HG03060 (cell line): ENCODE data around the gene DDX17.

Experiments used
- ATAC-seq: cut with Tn5 transposase; IDR thresholded peaks from one replicate; pipeline ENCODE4 v1.9.1; 2021; ENCODE audit warnings: low read depth, moderate number of reproducible peaks; ENCODE audit not compliant: unreplicated experiment

DDX17 gene

DNA sequence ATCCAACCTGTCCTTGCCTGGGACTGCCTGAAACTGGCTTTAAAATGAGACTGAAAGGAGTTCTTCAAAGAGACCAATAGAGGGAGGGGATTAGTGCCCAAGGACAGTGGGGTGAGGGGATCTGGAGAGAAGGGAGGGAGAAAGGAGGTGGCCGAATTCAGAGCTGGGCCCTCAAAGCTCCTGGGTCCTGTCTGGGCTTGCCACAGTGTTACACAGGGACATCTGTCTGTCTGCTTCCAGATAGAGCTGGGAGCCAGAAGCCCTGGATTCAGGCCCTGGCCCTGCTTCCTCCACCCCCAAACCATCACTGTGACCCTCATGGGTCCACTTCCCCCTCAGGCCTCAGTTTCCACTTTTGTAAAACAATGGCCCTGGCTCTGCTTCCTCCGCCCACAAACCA, 54.7 kb downstream of the DDX17 start:
- no peak for ATAC-seq

DNA sequence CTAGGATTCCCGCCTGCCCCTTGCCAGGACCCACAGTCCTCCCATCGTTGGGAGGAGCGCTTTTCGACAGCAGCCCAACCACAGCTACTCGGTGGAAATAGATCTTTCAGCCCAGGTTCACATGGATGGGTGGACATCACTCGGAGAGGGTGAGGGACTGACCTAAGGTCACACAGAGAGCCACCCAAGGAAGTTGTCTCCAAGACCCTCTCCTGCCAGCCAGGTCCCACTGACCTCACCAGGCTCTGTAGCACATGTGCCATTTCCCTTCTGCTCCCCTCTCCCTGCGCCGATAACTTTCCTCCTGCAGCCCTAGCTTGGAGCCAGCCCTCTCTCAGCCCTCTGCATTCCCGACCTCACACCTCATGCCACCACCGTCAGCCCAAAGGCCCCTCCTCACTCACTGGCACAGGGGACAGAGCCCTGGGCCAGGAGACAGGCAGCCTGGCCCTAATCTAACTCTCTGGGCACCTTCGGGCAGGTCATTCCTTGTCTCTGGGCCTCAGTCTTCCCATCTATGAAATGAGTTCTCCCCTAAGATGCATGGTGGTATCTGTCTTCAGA, 55.8 kb downstream of the DDX17 start:
- ATAC-seq, result no peak

GRCh38 chr22:38449776-38450175, 56.3 kb downstream of the DDX17 start:
- ATAC-seq, result no peak

DNA sequence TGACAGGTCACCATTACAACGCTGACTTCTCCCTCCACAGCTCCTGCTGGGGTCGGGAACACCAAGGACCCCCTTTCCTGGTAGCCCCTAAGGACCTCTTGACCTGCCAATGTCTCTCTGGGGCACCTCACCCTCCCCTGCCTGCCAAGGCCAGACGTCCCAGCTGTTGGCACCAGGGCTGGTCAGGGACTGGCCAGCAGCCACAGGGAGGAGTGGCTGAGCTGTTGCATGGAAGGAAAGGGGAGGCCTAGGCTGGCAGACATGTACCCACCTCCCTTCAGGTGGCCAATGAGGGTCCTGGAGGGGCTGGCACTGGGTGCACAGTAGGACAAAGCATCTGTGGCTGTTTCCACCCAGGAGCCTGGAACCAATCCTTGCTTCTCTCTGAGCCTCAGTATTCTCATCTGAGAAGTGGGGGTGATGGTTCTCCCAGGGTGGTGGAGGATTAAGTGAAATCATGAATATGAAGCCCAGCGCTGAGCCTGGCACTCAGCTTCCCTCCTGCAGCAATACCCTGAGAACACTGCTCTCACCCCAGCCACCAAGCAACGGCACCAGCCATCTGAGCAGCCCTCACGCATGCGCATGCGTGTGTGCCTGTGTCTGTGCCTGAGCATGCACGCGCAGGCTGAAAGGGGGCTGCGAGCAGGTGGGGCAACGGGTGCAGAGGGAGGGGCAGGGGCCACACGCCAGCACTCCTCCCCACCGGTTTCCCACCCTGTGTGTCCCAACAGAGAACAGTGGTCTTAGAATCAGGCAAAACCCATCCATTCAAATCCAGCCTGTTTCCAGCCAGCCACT, 57.0 kb downstream of the DDX17 start:
- ATAC-seq, result no peak

GRCh38 chr22:38446018-38446601, 60.0 kb downstream of the DDX17 start:
- ATAC-seq, result no peak

GRCh38 chr22:38444783-38445182, 61.3 kb downstream of the DDX17 start:
- no peak for ATAC-seq

DNA sequence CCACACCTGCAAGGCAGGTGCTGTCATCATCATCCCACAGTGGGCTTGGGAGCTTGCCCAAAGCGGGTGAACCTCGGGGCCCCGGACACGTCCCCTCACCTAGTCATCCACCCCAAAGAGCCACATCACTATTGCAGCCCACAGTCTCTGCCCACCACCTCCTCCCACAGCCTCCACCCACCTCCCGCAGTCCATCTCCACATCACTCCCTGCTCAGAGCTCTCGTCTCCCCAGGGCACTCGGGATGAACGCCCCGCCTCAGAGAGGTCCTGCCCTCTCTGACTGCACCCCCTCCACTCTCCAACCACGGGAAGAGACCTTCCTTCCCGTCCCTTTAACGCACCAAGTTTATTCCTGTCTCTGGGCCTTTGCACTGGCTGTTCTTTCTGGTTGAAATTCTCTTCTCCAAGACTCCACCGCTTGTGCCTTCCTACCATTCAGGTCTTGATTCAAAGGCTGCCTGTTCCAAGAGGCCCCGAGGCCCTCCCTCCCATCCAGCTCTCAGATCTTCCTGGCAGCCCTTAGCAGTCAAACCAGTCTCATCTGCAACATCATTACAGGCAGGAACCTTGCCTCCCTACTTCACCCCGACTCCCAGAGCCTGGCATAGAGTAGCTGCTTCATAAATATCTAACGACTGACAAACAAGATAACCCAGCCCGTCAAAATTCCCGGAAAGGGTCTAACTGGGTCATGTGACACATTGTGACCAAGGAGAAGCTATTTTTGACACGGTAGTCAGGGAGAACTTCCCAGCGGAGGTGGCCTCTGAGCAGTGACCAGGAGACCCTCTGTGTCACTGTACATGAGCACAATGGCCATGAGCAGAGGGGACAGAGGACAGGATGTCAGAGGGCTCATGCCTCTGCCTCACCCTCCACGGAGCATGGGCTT, 62.2 kb downstream of the DDX17 start:
- no peak for ATAC-seq

- ATAC-seq, result no peak
These were observed 63.0 kb downstream of the DDX17 start for GRCh38 chr22:38442967-38443627.

- no peak for ATAC-seq
These were observed 64.4 kb downstream of the DDX17 start for GRCh38 chr22:38441620-38442287.

DNA sequence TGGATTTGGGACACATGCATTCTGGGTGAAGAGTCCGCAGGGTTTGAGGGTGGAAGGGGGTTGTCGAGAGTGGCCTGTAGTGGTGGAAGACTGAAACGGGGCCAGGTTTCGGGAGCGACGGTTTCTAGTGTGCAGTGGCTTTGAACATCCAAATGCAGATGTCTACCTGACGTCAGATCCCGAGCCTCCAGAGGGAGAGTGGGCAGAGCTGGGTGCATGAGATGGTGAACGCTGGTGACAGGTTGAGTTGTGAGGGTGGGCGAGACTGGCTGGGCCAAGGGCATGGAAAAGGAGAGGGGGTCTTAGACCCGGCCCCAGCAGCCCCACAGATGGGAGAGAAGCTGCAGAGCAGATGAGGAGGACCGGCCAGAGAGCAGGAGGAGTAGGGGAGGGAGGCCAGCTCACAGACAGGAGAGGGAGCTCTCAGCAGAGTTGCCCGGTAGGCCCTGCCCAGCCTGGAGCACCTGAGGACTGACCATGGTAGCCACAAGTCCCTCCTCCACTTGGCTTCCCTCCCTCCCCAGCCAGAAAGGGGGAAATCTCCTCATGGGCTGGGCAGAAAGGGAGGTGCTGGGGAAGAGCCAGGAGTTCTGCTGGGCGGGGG, 65.3 kb downstream of the DDX17 start:
- no peak for ATAC-seq

DNA sequence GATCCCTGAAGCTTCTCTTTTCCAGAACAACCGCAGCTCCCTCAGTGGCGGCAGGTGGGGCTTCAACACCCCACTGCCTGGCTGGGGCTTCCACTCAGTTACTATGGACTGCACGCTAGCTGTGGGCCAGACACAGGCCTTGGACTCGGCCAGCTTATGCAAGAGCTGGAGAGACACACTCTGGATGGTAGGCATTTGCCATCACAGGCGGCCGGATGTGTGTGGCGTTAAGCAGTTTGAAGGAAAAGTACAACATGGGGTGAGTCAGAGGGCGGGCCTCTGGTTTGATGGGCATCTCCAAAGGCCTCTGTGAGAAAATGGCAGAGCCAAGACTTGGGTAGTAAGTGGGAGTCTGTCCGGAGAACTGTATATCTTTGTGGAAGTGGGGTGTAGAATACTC, 68.7 kb downstream of the DDX17 start:
- no peak for ATAC-seq

DNA sequence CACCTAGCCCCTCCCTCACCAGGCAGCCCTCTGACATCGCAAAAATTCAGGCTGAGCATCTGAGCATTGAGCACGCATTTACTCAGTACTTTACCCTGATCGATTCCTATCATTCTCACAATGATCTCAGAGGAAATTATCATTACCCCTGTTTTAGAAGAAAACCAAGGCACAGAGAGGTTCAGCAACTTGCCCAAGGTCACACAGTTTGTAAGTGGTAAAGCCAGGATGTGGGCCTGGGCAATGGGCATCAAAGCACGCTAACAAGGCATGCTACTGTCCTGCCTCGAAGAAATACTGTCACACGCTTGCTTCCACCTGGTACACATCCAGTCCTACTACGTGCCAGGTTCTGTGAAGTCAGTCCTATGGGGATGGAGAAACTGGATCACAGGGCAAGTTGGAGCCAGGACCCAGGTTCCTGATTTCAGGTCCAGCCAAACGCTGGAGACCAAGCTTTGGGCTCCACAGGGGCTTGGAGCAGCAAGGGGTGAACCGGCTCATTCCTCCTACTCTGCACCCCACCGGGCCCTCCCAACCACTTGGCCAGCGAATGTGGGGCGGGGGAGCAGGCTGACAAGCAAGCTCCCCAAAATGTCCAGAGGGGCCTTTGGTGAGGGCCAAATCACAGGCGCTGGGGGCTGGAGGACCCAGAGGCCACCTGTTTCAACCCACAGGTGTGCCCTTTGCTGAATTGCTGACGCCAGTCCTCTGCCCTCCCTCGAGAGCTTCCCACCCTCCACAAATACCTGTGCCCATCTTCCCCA, 69.3 kb downstream of the DDX17 start:
- no peak for ATAC-seq

GRCh38 chr22:38435965-38436364, 70.1 kb downstream of the DDX17 start:
- no peak for ATAC-seq

DNA sequence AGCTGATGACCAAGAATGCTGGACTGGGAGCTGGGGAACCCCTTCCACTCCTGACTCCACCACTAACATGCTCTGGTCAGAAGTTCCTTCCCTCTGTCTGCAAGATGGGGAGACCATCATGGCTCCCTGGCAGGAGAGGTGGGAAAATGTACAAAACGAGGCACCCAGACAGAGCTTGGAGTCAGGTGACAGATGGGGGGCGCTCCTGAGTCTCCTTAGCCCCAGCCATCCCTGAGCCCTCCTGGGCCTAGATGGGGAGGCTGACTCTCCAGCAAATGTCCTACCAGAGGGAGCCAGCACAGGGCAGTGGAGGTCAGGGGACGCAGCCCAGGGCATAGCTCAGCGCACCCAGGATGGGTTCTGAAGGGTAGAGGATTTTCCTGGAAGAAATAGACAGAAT, 71.1 kb downstream of the DDX17 start:
- ATAC-seq, result no peak

DNA sequence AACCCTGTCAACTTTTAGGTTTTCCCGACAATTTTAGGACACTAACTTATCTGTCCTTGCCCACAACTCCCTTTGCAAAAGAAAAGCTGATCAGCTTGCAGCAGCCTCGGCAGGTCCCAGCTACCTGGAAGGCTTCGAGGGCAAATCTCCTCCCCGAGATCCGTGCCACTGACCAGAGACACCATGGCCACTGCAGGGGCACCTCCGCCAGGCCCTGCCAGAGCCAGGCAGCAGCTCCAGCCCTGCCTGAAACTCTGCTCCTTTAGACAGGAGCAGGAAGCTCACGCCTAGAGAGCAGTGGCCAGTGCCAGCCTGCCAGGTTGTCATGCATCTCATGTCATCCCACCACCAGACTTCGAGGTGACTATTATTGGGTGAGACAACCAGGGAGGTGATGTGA, 72.2 kb downstream of the DDX17 start:
- ATAC-seq, result no peak
